OCI-LY1 (cell line): ENCODE measurements around the gene KLK11.

Experiments used
- H2AFZ ChIP-seq: fragments of 200-600 bp; sonication (generic), shearing (Covaris generic); 2 replicates; pipeline ENCODE4 v1.6.0; 2014; ENCODE audit warnings: antibody characterized with exemption, mild to moderate bottlenecking, low read length
- H3F3A ChIP-seq: fragments of 200-600 bp; sonication (generic), shearing (Covaris generic); 2 replicates; pipeline ENCODE4 v1.6.0; 2014; ENCODE audit warnings: mild to moderate bottlenecking, antibody characterized with exemption, low read length, moderate library complexity; ENCODE audit not compliant: insufficient read depth
- H3K27ac ChIP-seq: fragments of 200-600 bp; sonication (generic); 2 replicates; pipeline ENCODE4 v1.5.1; 2014; ENCODE audit warnings: low read length, mixed run types, mild to moderate bottlenecking, low read depth; ENCODE audit not compliant: poor library complexity, severe bottlenecking
- H3K27me3 ChIP-seq: fragments of 200-600 bp; sonication (generic); 2 replicates; pipeline ENCODE4 v1.6.0; 2014; ENCODE audit warnings: antibody characterized with exemption, mild to moderate bottlenecking, low read length, moderate library complexity; ENCODE audit not compliant: insufficient read depth
- H3K36me3 ChIP-seq: fragments of 200-600 bp; sonication (generic); 2 replicates; pipeline ENCODE4 v1.6.1; 2014; ENCODE audit warnings: mild to moderate bottlenecking, antibody characterized with exemption, low read length, moderate library complexity, mixed read lengths; ENCODE audit not compliant: insufficient read depth
- H3K4me1 ChIP-seq: fragments of 200-600 bp; sonication (generic); 2 replicates; pipeline ENCODE4 v1.5.1; 2014; ENCODE audit warnings: mild to moderate bottlenecking, low read length, moderate library complexity; ENCODE audit not compliant: insufficient read depth, severe bottlenecking
- H3K4me2 ChIP-seq: fragments of 200-600 bp; sonication (generic), shearing (Covaris generic); 2 replicates; pipeline ENCODE4 v1.6.1; 2014; ENCODE audit warnings: low read length
- H3K4me3 ChIP-seq: fragments of 200-600 bp; sonication (generic); 2 replicates; pipeline ENCODE4 v1.5.1; 2014; ENCODE audit warnings: low read length, low read depth, mild to moderate bottlenecking, mixed read lengths; ENCODE audit not compliant: poor library complexity, severe bottlenecking
- H3K79me2 ChIP-seq: fragments of 200-600 bp; shearing (Covaris generic); 2 replicates; pipeline ENCODE4 v1.6.1; 2016; ENCODE audit warnings: mixed run types, low read length, mixed read lengths; ENCODE audit not compliant: insufficient read depth
- H3K9ac ChIP-seq: fragments of 200-600 bp; sonication (generic), shearing (Covaris generic); 2 replicates; pipeline ENCODE4 v1.6.1; 2014; ENCODE audit warnings: mild to moderate bottlenecking, low read length, mixed read lengths
- H3K9me2 ChIP-seq: fragments of 200-600 bp; sonication (generic), shearing (Covaris generic); 2 replicates; pipeline ENCODE4 v1.6.1; 2014; ENCODE audit warnings: low read depth, mild to moderate bottlenecking, low read length, mixed read lengths
- H3K9me3 ChIP-seq: fragments of 200-600 bp; shearing (Covaris generic); 2 replicates; pipeline ENCODE4 v1.6.1; 2014; ENCODE audit warnings: low read length, mixed read lengths
- H4K20me1 ChIP-seq: fragments of 200-600 bp; sonication (generic), shearing (Covaris generic); 2 replicates; pipeline ENCODE4 v1.6.0; 2016; ENCODE audit warnings: mild to moderate bottlenecking, low read length; ENCODE audit not compliant: insufficient read depth
- EZH2 ChIP-seq: fragments of 200-600 bp; sonication (generic), shearing (Covaris generic); IDR thresholded peaks from 2 replicates; pipeline ENCODE4 v1.8.0; 2017; ENCODE audit warnings: borderline replicate concordance, mixed run types, mild to moderate bottlenecking, antibody characterized with exemption, low read length, moderate library complexity, mixed read lengths
- TF ChIP-seq, protein P1 (sequence below): fragments of 200-600 bp; sonication (generic), shearing (Covaris generic); IDR thresholded peaks from 2 replicates; pipeline ENCODE4 v1.5.1; 2017; ENCODE audit warnings: mild to moderate bottlenecking, antibody characterized with exemption, low read length, moderate library complexity, mixed read lengths

Gene KLK11

DNA sequence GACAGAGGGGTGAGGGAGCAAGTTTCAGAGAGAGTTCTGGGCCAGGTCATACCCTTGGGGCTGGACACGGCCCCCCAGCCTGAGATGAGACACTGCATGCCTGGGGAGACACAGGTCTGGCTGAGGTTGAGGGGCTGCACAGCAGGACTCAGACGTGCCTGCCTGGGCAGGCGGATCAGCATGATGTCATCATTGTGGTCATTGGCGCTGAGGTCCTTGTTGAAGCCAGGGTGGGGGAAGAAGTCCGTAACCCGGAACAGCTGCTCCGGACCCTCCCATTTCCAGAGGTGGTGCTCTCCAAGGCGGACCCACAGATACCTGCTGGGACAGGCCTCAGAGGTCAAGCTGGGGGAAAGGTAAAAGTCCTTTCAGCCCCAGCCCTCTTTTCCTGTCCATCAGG lies 20.0 kb downstream of the KLK11 start:
- Histone ChIP-seq H3F3A (no peaks in the 10 kb centered on the region), H3K4me2 (no peak overlapping the region), H3K9ac (no peak overlapping the region), H3K36me3 (no peaks in the 10 kb centered on the region), H3K9me2 (no peaks in the 10 kb centered on the region), H3K4me3 (no peak overlapping the region), H3K4me1 (no peaks in the 10 kb centered on the region), H3K27ac (no peak overlapping the region), H3K9me3 (no peaks in the 10 kb centered on the region), H3K27me3 (no peaks in the 10 kb centered on the region), H3K79me2 (no peaks in the 10 kb centered on the region), H4K20me1 (no peaks in the 10 kb centered on the region), H2AFZ (no peak overlapping the region)
- TF ChIP-seq EZH2, result no peak
- TF ChIP-seq, protein P1, sequence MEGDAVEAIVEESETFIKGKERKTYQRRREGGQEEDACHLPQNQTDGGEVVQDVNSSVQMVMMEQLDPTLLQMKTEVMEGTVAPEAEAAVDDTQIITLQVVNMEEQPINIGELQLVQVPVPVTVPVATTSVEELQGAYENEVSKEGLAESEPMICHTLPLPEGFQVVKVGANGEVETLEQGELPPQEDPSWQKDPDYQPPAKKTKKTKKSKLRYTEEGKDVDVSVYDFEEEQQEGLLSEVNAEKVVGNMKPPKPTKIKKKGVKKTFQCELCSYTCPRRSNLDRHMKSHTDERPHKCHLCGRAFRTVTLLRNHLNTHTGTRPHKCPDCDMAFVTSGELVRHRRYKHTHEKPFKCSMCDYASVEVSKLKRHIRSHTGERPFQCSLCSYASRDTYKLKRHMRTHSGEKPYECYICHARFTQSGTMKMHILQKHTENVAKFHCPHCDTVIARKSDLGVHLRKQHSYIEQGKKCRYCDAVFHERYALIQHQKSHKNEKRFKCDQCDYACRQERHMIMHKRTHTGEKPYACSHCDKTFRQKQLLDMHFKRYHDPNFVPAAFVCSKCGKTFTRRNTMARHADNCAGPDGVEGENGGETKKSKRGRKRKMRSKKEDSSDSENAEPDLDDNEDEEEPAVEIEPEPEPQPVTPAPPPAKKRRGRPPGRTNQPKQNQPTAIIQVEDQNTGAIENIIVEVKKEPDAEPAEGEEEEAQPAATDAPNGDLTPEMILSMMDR, result no peak

GRCh38 chr19:51005248-51005647 lies 21.2 kb downstream of the KLK11 start:
- H3K9ac ChIP-seq, result no peak overlapping the region
- H3K27me3 ChIP-seq, result no peaks in the 10 kb centered on the region
- H3K27ac ChIP-seq, result no peak overlapping the region
- no peaks in the 10 kb centered on the region for H4K20me1 ChIP-seq
- H3K9me3 ChIP-seq, result no peaks in the 10 kb centered on the region
- no peaks in the 10 kb centered on the region for H3K9me2 ChIP-seq
- H3K36me3 ChIP-seq, result no peaks in the 10 kb centered on the region
- H3F3A ChIP-seq, result no peaks in the 10 kb centered on the region
- TF ChIP-seq, protein P1, result no peak
- TF ChIP-seq EZH2, result no peak
- H3K4me2 ChIP-seq, result no peak overlapping the region
- H3K4me3 ChIP-seq, result no peak overlapping the region
- no peaks in the 10 kb centered on the region for H3K4me1 ChIP-seq
- no peak overlapping the region for H2AFZ ChIP-seq
- H3K79me2 ChIP-seq, result no peaks in the 10 kb centered on the region

GRCh38 chr19:51003316-51003715 lies 23.1 kb downstream of the KLK11 start:
- no peak overlapping the region for H3K9ac ChIP-seq
- H3K27me3 ChIP-seq, result no peaks in the 10 kb centered on the region
- TF ChIP-seq EZH2, result no peak
- TF ChIP-seq, protein P1, result no peak
- H3K9me3 ChIP-seq, result no peaks in the 10 kb centered on the region
- H3K4me2 ChIP-seq, result no peak overlapping the region
- H4K20me1 ChIP-seq, result no peaks in the 10 kb centered on the region
- H3F3A ChIP-seq, result no peaks in the 10 kb centered on the region
- no peak overlapping the region for H3K4me3 ChIP-seq
- no peaks in the 10 kb centered on the region for H3K4me1 ChIP-seq
- no peaks in the 10 kb centered on the region for H3K79me2 ChIP-seq
- no peaks in the 10 kb centered on the region for H3K36me3 ChIP-seq
- no peaks in the 10 kb centered on the region for H3K9me2 ChIP-seq
- H2AFZ ChIP-seq, result no peak overlapping the region
- H3K27ac ChIP-seq, result no peak overlapping the region
